Frontal cortex (tissue), 4 donors: ENCODE results near the gene PPFIBP2. TPM values are rescaled to one million over a fixed set of nuclear protein-coding genes. Genes with fewer than 3 reads are reported as not detected.

Experiments
- DNase-seq, 2 donors: peaks; one replicate each; pipeline ENCODE4 v3.0.0; 2012; ENCODE audit warnings: low spot score in 2 of 2
- FAIRE-seq: peaks from 2 replicates; lab custom pipeline; 2012; peaks lifted over from hg19 to GRCh38; lab: Jason Lieb, UNC
- total RNA-seq: library from RNA; depleted of rRNA; stranded (reverse); fragments of >200 nt; gene quantifications from one replicate; pipeline ENCODE4 v1.2.3, GENCODE V29; 2014
- donor health status: control.
- donor health status: control.
- donor health status: control.

PPFIBP2 gene
- total RNA-seq, 1 donor from 2014 or later = 11.4 TPM

GRCh38 chr11:7573193-7573557, 59.4 kb downstream of the PPFIBP2 start:
- DNase-seq (no peak), FAIRE-seq (no peak)

DNA sequence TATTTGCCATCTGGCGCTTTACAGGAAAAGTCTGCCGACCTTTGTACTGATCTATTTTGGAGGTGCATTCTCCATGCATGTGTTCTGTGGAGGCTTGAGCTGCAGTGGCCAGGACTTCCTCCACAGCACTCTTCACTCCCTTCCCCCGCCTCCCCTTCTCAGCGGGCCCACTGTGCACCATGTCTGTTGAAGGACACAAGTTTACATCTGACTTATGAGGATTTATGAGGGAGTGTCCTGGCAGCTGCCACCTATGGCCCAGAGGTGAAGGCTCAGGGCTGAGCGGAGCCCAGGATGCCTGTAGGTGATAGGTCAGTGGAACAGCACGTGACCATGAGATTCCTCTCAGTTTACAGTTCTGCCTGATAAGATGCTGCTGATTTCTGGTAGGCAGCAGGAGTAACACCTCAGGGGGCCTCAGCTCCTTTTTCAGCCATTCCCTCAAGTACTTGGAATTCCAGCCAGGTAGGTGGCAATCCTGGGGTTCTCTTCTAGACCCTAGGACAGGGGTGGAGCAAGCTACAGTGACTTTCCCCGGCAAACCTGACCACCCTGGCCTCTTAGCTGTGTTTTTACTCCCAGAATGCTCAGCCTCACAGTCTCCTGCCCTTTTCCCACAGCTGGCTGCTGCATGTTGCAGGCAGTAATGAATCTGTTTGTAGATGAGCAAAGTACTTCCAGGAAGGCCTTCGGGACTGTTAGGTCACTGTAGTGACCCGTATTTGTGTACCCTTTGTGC, 59.9 kb downstream of the PPFIBP2 start:
- DNase-seq = no peak
- no peak for FAIRE-seq

- FAIRE-seq (no peak), DNase-seq (no peak)
Measured at GRCh38 chr11:7574491-7575130, 60.8 kb downstream of the PPFIBP2 start.

- FAIRE-seq = no peak
- no peak for DNase-seq
Measured at GRCh38 chr11:7575841-7576725, 62.3 kb downstream of the PPFIBP2 start.

- no peak for FAIRE-seq
- no peak for DNase-seq
Measured at GRCh38 chr11:7576726-7577290, 63.0 kb downstream of the PPFIBP2 start.

- DNase-seq = peak in 1 of 2 donors; percentile 18
- peak; percentile 28 for FAIRE-seq
Measured at GRCh38 chr11:7577291-7578190, 63.7 kb downstream of the PPFIBP2 start.

DNA sequence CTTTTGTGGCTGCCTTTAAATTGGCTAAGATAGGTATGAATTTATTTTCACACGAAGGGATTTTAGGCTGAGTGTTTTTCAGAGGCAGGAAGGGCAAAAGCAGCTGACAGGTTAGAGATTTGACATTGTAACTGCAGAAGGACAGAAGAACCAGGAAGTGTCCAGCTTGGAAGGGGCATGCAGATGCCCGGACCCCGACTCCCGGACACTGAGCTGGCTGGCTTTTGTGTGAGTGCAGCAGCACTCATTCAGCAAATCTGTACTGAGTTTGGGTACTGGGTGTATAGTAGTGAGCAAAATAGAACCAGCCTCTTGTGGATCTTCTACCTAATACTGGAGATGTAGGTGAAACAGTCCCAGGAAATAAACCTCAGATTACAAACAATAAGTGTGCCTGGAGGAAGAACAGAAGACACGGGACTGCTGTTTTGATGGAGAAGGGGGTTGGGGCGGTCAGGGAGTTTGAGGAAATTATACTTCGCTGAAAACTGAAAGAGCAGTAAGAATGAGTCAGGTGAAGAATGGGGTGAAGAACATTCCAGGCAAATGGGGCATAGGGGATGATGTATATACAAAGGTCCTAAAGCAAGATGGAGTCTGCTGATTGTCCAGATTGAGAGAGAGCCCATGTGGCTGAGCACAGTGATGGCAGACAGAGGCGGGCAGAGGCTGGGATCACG, 64.6 kb downstream of the PPFIBP2 start:
- FAIRE-seq = no peak
- DNase-seq = no peak

DNA sequence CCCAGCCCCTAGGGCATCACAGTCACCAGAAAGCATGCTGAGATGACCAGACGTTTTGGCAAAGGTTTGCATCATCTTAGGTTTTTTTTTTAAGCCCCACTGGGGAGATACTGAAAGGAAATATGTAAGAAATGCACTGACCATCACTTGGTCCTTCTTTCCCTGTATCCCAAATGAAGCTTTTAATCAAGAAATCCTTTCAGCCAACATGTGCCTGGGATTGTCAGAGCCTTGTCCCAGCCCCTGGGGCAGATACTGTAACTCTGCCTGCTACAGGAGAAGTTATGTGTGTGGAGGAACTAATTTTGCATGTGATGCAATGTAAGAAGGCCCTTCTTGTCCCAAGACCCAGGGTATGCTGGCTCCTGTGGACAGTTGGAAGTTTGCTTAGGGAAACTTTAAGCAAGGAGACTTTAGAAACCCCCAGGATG, 65.6 kb downstream of the PPFIBP2 start:
- FAIRE-seq (no peak), DNase-seq (no peak)

DNA sequence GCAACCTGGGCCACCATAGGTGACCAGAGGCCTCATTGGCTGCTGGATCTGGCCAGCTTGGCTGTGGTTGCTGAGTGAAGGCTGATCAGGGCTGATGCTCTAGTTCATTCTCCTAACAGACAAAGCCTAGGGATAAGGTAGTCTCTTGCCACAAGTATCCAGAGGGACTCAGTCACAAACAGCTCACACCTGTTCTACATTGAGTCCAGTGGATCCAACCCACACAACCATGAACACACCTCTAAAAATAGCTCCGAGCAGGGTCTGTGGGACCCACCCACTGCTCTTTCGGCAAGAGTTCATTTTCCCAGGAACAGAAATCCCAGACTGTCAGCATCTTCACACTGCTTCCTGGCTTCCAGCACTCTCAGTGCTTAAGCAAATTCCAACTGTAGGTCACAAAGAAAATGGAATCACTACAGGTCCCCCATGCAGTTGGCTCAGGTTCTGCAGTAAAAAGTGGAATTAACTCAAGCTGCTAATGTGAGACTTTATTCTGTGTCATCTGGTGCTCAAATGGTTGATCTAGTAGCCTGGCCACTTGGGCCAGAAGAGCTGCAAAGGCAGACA, 67.3 kb downstream of the PPFIBP2 start:
- FAIRE-seq = no peak
- DNase-seq = no peak

- FAIRE-seq (no peak), DNase-seq (no peak)
Measured at GRCh38 chr11:7582338-7582985, 68.7 kb downstream of the PPFIBP2 start.

DNA sequence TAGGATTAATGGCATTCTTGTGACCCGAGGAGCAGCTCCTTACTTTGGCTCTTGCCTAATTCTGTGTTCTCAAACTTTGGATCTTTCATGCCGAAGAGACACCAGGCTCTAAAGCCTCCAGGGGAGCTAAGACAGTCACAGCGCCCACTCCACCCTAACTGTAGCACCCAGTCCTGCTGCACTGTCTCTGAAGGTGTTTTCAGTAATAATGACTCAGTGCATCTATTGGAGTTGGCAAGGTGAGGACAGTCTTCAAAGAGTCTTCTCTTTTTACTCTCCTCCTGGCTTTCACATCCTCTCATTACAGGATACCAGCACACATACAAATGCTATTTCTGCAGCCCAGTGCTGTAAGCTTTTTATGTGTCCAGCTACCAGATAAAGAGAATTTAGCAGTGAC, 69.4 kb downstream of the PPFIBP2 start:
- DNase-seq (no peak), FAIRE-seq (no peak)

- no peak for FAIRE-seq
- DNase-seq = no peak
Measured at GRCh38 chr11:7584910-7585309, 71.1 kb downstream of the PPFIBP2 start.

DNA sequence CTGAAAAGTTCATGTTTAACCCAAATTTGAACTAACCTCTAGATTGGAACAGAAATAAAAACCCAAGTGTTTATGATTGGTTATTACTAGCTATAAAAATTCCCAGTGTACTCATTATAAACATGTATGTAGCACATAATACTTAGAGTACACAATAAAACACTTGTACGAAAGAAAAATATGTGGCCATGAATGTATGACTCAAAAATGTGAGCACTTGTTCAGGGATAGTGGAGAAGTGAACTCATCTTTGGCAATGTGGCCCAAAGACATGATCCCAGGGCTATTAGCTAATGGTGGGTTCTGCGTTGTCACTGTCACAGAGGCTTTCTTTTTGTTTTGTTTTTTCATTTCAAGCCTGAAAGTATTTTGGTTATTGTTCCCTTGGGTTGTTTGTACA, 72.0 kb downstream of the PPFIBP2 start:
- FAIRE-seq = no peak

GRCh38 chr11:7586376-7586775, 72.6 kb downstream of the PPFIBP2 start:
- DNase-seq (no peak), FAIRE-seq (no peak)

More for the DNA sequence above, 72.0 kb downstream of the PPFIBP2 start:
- DNase-seq = no peak

DNA sequence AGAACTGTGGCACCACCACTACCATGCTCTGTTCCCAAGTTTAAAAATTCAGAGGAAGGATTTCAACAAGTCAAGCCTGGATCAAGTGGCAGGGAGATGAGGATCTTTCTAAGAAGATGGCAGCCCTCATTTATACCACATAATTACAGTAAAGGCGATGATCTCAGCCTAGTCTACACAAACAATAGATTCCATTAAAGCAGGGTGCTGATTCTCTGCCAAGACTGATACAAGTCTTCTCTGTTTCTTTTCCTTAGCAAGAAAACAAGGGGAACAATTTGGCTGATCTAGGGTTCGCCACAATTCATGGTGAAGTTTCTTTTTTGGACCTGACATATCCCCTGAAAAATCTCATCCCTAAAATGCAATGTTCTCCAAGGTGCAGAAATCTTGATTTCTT, 73.9 kb downstream of the PPFIBP2 start:
- no peak for FAIRE-seq
- DNase-seq = no peak

DNA sequence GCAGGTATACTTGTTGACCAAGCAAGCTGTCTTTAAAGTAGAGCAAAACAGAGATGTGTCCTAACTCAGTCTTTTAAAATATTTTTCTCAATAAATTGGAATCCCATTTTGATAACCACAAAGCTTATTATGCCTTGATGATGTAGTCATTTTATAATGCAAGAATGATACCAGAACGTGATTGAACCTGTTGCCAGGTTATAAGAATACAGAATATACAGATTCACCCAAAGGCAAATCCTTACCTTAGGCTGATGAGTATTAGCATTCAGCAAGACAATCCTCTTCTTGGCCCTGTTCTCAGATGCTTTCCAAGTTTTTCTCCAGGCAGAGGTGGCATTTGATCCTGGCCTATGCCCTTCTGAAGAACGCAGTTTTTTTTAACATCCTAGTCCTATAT, 76.1 kb downstream of the PPFIBP2 start:
- FAIRE-seq (no peak), DNase-seq (no peak)

DNA sequence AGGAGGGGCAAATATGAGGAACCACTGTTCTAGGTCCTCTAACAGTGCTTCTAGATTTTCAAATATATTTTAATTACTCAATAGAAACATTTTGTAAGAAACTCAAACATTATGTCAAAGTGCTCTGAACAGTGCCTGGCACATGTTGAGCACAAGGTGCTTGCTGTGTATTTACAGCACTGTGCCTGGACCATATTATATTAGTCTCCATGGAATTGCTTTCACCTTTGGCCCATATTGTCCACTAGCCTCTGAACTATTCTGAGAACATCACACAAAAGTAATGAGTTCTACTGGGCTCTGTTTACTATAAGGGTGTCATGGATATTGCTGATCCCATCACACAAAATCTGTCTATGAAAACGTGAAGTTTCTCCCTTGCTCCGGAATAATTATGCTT, 76.7 kb downstream of the PPFIBP2 start:
- FAIRE-seq (no peak), DNase-seq (no peak)
